ENCODE data around the gene PRXL2A.

PRXL2A gene

DNA sequence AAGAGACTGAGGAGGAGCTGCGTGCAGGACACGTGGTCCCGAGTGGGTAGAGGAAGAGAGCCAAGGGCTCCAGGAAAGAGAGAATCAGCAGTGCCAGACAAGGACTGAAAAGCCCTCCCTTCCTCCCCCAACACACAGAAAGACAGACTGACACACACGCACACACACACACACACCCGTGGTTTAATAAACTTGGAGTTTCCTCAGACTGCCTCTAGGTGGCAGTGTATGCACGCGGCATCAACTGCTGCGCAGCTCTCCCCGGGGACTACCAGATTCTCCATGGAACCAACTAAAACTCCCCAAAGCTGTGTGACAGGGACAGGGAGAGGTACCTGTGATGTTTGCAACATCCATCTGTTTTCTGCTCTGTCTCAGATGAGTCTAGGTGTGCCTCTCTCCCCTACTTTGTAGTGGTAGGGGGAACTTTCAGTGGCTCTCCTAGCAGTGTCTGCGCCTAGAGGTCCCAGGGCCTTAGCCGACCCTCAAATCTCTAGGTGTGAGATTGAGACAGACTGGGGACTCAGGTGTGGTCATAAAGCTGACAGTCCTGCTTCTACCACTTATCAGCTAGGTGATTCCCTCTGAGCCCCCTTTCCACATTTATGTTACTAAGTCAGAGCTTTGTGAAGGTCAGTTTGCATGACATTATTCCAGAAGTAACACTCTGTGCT, 36.4 kb downstream of the PRXL2A start:
- peak; percentile 39 to 56 for DNase-seq (ENCODE audit: low read depth in 2 of 2)

- DNase-seq (ENCODE audit: low read depth in 2 of 2), result no peak
Measured at GRCh38 chr10:80447436-80448190, 39.3 kb downstream of the PRXL2A start.

DNA sequence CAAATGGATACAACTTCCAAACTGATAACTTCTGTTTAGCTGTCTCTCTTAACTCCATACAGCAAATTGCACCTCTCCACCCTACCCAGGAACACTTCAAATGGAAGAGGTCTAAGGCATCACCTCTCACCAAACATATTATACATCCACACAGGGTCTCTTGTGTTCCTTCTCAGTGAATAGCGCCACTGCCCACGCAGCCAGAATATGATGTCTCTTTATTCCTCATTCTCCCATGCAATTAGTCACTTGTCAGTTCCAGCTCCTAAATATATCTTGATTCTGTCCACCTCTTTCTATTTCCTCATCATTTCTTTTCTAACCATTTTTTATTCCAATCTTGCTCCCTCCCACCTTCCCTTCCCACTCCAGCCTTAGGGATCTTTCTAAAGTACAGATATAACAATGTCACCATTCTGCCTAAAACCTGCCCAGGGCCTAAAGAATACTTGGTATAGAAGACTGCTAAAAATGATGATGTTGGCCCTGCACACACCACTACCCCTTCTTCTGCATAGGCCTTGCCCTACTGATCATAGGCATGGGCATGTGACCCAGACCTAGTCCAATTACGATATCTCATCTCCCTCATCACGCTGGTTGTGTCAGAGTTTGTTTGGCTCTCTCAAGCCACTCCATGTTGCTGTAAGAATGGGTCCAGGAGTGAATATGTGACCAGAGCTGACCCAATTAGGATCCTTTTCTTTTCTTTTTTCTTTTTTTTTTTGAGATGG, 40.0 kb downstream of the PRXL2A start:
- no peak for DNase-seq (ENCODE audit: low read depth in 2 of 2)

GRCh38 chr10:80449520-80449919, 41.2 kb downstream of the PRXL2A start:
- no peak for DNase-seq (ENCODE audit: low read depth in 2 of 2)

DNA sequence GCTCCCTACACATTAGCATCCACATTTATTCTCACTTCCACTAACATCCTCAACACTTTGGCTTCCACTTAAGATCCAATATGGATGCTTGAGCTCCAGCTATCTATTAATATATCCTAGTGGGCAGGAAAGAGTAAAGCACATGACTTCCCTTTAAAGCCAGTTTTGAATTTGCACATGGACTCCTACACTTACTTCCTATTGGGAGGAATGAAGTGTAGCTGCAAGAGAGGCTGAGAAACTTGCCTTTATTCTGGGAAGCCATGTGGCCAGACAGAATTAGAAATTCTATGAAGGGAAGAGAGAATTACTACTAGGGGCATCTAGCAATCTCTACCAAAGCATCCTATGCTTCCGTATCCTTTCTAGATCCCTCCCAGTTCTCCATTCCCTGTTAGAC, 42.8 kb downstream of the PRXL2A start:
- no peak for DNase-seq (ENCODE audit: low read depth in 2 of 2)

DNA sequence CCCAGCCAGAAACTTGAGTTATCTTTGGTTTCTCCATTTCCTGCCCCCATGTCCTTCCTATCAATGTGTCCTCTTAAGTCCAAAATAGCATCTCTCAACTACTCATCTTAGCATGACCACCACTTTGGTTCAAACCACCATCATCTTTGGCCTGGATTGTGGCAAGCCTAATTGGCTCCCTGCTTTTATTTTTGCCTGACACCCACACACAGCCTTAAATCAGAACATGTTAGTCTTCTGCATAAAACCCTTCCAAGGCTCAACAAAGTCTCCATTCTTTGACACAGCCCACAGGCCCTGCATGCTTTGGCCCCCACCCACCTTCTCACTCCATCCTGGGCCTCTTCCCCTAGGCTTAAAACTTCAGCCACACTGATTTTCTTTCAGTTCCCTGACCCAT, 43.7 kb downstream of the PRXL2A start:
- no peak for DNase-seq (ENCODE audit: low read depth in 2 of 2)

DNA sequence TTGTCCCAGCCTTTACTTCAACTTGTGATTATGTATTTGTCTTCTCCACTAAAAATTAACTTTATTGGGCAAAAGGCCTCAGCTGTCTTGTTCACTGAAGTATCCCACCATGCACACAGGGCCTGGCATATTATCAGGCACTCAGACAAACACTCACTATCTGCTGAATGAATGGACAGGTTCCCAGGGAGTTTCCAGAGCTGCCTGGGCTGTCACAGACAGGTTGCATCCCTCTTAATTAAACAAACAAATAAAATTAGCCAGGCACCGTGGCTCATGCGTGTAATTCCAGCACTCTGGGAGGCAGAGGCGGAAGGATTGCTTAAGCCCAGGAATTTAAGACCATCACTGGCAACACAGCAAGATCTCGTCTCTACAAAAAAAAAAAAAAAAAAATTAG, 44.3 kb downstream of the PRXL2A start:
- DNase-seq (ENCODE audit: low read depth in 2 of 2), result no peak

DNA sequence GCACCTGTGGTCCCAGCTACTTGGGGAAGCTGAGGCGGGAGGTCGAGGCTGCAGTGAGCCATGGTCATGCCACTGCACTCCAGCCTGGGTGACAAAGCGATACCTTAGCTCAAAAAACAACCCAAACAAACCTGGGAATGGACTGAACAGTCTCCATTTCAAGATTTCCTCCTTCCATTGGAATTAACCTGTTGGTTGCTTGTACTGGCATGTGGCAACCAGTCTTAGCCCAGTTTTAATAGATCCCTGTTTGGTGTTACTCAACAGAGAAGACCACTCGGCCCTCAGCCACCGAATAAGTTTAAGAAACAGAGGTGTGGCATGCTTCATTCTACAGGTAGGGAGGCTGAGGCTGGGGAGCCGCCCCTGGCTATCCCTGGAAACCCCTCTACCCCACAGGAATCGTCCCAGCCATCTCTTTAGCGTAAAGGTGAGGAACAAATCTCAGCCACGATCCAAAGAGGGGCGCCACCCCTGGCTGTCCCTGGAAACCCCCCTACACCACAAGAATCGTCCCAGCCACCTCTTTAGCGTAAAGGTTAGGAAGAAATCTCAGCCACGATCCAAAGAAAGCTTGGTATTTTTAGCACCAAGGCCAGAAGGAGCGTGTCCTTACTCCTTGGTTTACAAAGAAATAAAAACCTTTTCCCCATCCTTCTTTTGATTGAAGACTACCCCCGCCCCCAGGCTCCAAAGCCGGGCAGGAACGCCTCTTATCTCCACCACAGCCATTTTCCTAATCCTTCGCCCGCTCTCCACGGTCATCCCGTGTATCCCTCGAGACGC, 44.9 kb downstream of the PRXL2A start:
- no peak for DNase-seq (ENCODE audit: low read depth in 2 of 2)

DNA sequence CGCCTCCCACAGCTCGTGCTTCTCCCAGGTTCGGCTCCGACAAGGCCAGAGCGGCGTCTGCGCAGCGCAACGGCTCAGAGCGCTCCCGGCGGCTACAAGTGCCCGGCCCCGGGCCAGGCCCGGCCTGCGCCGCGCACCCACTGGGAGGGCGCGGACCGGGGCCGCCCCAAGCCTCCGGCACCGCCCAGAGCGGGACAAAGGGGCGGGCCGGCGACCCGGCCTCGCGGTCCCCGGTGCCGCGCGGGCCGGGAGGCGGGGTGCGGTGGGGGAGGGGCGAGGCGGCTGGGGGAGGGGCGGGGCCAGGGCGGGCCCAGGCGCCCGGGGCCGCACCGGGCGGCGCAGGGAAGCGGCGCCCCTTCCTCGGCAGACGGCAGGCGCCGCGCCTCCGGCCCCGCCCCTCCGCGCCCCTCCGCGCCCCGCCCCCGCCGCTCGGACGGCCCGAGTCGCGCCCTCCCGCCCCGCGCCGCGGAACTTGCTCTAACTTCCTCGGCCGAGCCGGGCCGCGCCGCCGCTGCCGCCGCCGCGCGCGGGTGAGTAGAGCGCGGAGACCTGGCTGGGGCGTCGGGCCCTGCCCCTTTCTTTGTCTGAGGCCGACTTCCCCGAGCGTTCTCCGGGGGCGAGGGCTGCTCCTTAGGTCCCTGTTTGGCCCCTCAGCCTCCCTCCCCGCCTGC, 45.6 kb downstream of the PRXL2A start, which contains the start of gene TSPAN14:
TSPAN14 (plus strand) TSS at position 469 of the 671 bp plus-strand sequence. CDS start 34,924 bp downstream, outside the sequence.
- DNase-seq (ENCODE audit: low read depth in 2 of 2), result peak; percentile 46 to 59

DNA sequence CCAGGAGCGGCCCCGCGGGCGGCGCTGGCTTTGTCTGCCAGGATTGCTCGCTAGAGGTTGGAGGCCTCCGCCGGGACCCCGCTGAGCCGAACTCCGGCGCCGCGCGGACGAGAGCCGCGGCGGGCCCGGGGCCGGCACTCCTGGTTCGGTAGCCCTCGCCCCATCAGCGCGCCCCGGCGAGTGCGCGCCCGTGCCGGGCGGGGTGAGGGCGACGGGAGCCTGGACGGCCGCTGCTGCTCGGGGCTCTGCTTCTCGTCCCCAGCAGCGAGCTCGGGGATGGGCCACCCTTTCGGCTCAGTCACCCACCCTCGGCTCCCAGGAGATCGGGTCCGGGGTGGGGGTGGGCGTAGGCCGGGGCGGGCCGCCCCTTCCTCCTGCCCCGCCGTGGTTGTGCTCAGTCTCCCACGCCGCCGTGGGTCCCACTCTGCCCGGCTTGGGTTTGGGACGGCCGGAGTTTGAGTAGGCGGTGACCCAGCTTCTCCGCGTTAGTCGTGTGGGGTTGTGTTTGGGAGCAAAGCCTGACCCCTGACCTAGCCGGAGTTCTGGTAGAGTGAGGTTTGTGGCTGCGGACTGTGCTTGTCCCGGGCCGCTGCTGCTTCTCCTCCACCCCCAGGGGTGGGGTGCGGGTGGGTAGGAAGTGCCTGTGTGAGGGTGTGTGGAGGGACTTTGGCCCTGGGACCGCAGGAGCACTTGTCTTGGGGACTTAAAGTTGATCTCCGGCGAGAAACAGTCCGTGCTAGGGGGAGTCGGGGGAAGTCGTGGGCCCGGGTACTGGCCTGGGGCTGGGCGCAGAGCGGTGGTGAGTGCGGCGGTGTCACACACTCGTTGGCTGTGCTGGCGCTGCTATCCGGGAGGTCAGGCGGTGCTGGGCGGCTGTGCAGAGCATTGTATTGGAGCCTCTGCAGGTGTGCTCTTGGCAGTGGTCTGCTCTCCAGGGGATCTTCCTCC, 46.4 kb downstream of the PRXL2A start:
- DNase-seq (ENCODE audit: low read depth in 2 of 2), result no peak

- no peak for DNase-seq (ENCODE audit: low read depth in 2 of 2)
Measured at GRCh38 chr10:80455461-80456349, 47.4 kb downstream of the PRXL2A start.

DNA sequence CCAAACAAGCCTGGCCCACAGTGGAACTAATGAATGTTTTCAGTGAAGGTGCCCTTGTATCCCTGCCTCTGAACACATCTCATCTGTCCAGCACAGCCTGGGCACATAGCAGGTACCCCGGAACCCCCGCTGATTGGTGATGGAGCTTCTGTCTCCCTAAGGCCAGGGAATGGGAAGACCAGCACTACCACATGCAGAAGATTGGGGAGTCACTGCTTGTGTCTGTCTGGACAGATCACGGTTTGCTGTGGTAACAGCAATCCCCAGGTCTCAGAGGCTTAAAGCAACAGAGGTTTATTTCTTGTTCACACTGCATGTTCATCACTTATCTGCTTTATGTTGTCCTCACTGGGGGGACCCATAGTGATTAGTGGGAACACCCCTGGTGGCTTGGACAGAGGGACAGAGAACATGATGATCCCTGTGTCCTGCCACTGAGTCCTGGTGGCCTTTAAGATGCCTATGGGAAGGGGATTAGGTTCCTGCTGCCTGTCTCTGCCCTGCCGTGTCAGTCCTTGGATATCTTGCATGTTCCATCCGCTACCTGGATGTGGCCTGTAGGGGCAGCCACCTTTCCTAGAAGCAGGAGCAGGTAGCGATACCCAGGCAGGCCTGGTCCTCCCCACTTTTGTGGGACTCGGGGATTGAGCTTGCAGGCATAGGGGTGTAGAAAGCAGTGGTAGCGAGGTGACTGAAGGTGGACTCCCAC, 49.4 kb downstream of the PRXL2A start:
- no peak for DNase-seq (ENCODE audit: low read depth in 2 of 2)

DNA sequence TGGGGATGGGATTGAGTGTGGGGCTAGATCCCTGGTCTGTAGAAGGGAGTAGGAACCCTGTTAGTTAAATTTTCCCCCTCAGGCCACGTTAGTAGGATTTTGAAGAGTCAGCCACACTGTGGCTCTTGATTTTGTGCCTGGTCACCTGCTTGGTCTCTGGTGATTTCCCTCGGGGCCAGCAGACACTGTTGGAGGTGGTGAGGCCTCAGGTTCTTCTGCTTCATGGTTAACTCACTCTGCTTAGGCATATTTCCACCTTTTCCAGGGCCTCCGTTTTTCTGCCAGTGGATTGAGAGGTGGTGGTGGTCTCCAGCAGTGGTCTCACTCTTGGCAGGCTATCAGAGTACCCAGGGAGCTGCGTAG, 49.9 kb downstream of the PRXL2A start:
- DNase-seq (ENCODE audit: low read depth in 2 of 2), result no peak

- no peak for DNase-seq (ENCODE audit: low read depth in 2 of 2)
Measured at GRCh38 chr10:80458638-80459037, 50.3 kb downstream of the PRXL2A start.

- no peak for DNase-seq (ENCODE audit: low read depth in 2 of 2)
Measured at GRCh38 chr10:80459047-80459865, 50.9 kb downstream of the PRXL2A start.

- no peak for DNase-seq (ENCODE audit: low read depth in 2 of 2)
Measured at GRCh38 chr10:80460399-80461207, 52.3 kb downstream of the PRXL2A start.

Data from stimulated activated CD4-positive, alpha-beta T cell treated with anti-CD3 and anti-CD28 coated beads, Interleukin-1b, Interleukin-23, amount 100 ng/mL, for 1 hour (primary cell).